ENCODE data around the gene CENPX.

Gene CENPX

GRCh38 chr17:82017612-82018151 is 5.0 kb downstream of the CENPX start:
- no peaks in the 10 kb centered on the region for H3K36me3 ChIP-seq (ENCODE audit: insufficient read depth, low read length)
- H3K4me1 ChIP-seq (ENCODE audit: insufficient read depth, low read length), result no peaks in the 10 kb centered on the region; the same call in 1 of the 2 replicates
- H3K9me3 ChIP-seq (ENCODE audit: control insufficient read depth, insufficient read depth, low read length), result no peaks in the 10 kb centered on the region
- no peak overlapping the region for H3K9ac ChIP-seq (ENCODE audit: low read depth, low read length)

GRCh38 chr17:82016875-82017459 is 5.7 kb downstream of the CENPX start:
- no peaks in the 10 kb centered on the region for H3K36me3 ChIP-seq (ENCODE audit: insufficient read depth, low read length)
- no peaks in the 10 kb centered on the region; the same call in 1 of the 2 replicates for H3K4me1 ChIP-seq (ENCODE audit: insufficient read depth, low read length)
- H3K9ac ChIP-seq (ENCODE audit: low read depth, low read length), result no peak overlapping the region
- no peaks in the 10 kb centered on the region for H3K9me3 ChIP-seq (ENCODE audit: control insufficient read depth, insufficient read depth, low read length)

- no peaks in the 10 kb centered on the region; the same call in 1 of the 2 replicates for H3K4me1 ChIP-seq (ENCODE audit: insufficient read depth, low read length)
- no peaks in the 10 kb centered on the region for H3K36me3 ChIP-seq (ENCODE audit: insufficient read depth, low read length)
- H3K9me3 ChIP-seq (ENCODE audit: control insufficient read depth, insufficient read depth, low read length), result no peaks in the 10 kb centered on the region
- no peak overlapping the region for H3K9ac ChIP-seq (ENCODE audit: low read depth, low read length)
These were observed 6.4 kb downstream of the CENPX start for GRCh38 chr17:82016061-82016874.

GRCh38 chr17:82015311-82015971 is 7.2 kb downstream of the CENPX start:
- no peak overlapping the region for H3K9ac ChIP-seq (ENCODE audit: low read depth, low read length)
- no peaks in the 10 kb centered on the region; the same call in 1 of the 2 replicates for H3K4me1 ChIP-seq (ENCODE audit: insufficient read depth, low read length)
- H3K9me3 ChIP-seq (ENCODE audit: control insufficient read depth, insufficient read depth, low read length), result no peaks in the 10 kb centered on the region
- no peaks in the 10 kb centered on the region for H3K36me3 ChIP-seq (ENCODE audit: insufficient read depth, low read length)

- no peaks in the 10 kb centered on the region for H3K36me3 ChIP-seq (ENCODE audit: insufficient read depth, low read length)
- no peaks in the 10 kb centered on the region for H3K9me3 ChIP-seq (ENCODE audit: control insufficient read depth, insufficient read depth, low read length)
- no peaks in the 10 kb centered on the region; the same call in 1 of the 2 replicates for H3K4me1 ChIP-seq (ENCODE audit: insufficient read depth, low read length)
- H3K9ac ChIP-seq (ENCODE audit: low read depth, low read length), result no peak overlapping the region
These were observed 7.7 kb downstream of the CENPX start for GRCh38 chr17:82014971-82015310.

GRCh38 chr17:82014432-82014831 is 8.2 kb downstream of the CENPX start:
- H3K9ac ChIP-seq (ENCODE audit: low read depth, low read length), result no peak overlapping the region
- no peaks in the 10 kb centered on the region; the same call in 1 of the 2 replicates for H3K4me1 ChIP-seq (ENCODE audit: insufficient read depth, low read length)
- H3K36me3 ChIP-seq (ENCODE audit: insufficient read depth, low read length), result no peaks in the 10 kb centered on the region
- H3K9me3 ChIP-seq (ENCODE audit: control insufficient read depth, insufficient read depth, low read length), result no peaks in the 10 kb centered on the region

GRCh38 chr17:82013772-82014321 is 8.8 kb downstream of the CENPX start:
- Histone ChIP-seq H3K9me3 (ENCODE audit: control insufficient read depth, insufficient read depth, low read length) (no peaks in the 10 kb centered on the region), H3K9ac (ENCODE audit: low read depth, low read length) (no peak overlapping the region), H3K36me3 (ENCODE audit: insufficient read depth, low read length) (no peaks in the 10 kb centered on the region), H3K4me1 (ENCODE audit: insufficient read depth, low read length) (no peaks in the 10 kb centered on the region; the same call in 1 of the 2 replicates)

GRCh38 chr17:82013341-82013740 is 9.3 kb downstream of the CENPX start:
- Histone ChIP-seq H3K36me3 (ENCODE audit: insufficient read depth, low read length) (no peaks in the 10 kb centered on the region), H3K4me1 (ENCODE audit: insufficient read depth, low read length) (no peaks in the 10 kb centered on the region; the same call in 1 of the 2 replicates), H3K9ac (ENCODE audit: low read depth, low read length) (no peak overlapping the region), H3K9me3 (ENCODE audit: control insufficient read depth, insufficient read depth, low read length) (no peaks in the 10 kb centered on the region)

GRCh38 chr17:82012640-82013295 is 9.9 kb downstream of the CENPX start:
- H3K9me3 ChIP-seq (ENCODE audit: control insufficient read depth, insufficient read depth, low read length), result no peaks in the 10 kb centered on the region
- H3K4me1 ChIP-seq (ENCODE audit: insufficient read depth, low read length), result no peaks in the 10 kb centered on the region; the same call in 1 of the 2 replicates
- no peaks in the 10 kb centered on the region for H3K36me3 ChIP-seq (ENCODE audit: insufficient read depth, low read length)
- H3K9ac ChIP-seq (ENCODE audit: low read depth, low read length), result no peak overlapping the region

- H3K9me3 ChIP-seq (ENCODE audit: control insufficient read depth, insufficient read depth, low read length), result no peaks in the 10 kb centered on the region
- H3K4me1 ChIP-seq (ENCODE audit: insufficient read depth, low read length), result no peaks in the 10 kb centered on the region; the same call in 1 of the 2 replicates
- H3K9ac ChIP-seq (ENCODE audit: low read depth, low read length), result no peak overlapping the region
- H3K36me3 ChIP-seq (ENCODE audit: insufficient read depth, low read length), result no peaks in the 10 kb centered on the region
These were observed 10.4 kb downstream of the CENPX start for GRCh38 chr17:82012261-82012639.

- Histone ChIP-seq H3K36me3 (ENCODE audit: insufficient read depth, low read length) (no peaks in the 10 kb centered on the region), H3K9me3 (ENCODE audit: control insufficient read depth, insufficient read depth, low read length) (no peaks in the 10 kb centered on the region), H3K9ac (ENCODE audit: low read depth, low read length) (no peak overlapping the region), H3K4me1 (ENCODE audit: insufficient read depth, low read length) (no peaks in the 10 kb centered on the region; the same call in 1 of the 2 replicates)
These were observed 11.0 kb downstream of the CENPX start for GRCh38 chr17:82011617-82012187.

GRCh38 chr17:82010575-82011525 is 11.8 kb downstream of the CENPX start:
- H3K9ac ChIP-seq (ENCODE audit: low read depth, low read length), result no peak overlapping the region
- no peaks in the 10 kb centered on the region for H3K9me3 ChIP-seq (ENCODE audit: control insufficient read depth, insufficient read depth, low read length)
- no peaks in the 10 kb centered on the region for H3K36me3 ChIP-seq (ENCODE audit: insufficient read depth, low read length)
- H3K4me1 ChIP-seq (ENCODE audit: insufficient read depth, low read length), result no peaks in the 10 kb centered on the region; the same call in 1 of the 2 replicates

GRCh38 chr17:82009413-82009812 is 13.3 kb downstream of the CENPX start:
- no peaks in the 10 kb centered on the region for H3K36me3 ChIP-seq (ENCODE audit: insufficient read depth, low read length)
- no peak overlapping the region for H3K9ac ChIP-seq (ENCODE audit: low read depth, low read length)
- H3K4me1 ChIP-seq (ENCODE audit: insufficient read depth, low read length), result no peaks in the 10 kb centered on the region; the same call in 1 of the 2 replicates
- H3K9me3 ChIP-seq (ENCODE audit: control insufficient read depth, insufficient read depth, low read length), result no peaks in the 10 kb centered on the region
